Thyroid gland (tissue), 4 donors: ENCODE results near the gene KRT86. TPM values are rescaled to one million over a fixed set of nuclear protein-coding genes. Genes with fewer than 3 reads are reported as not detected.

Source experiments
- DNase-seq, 2 donors: peaks; one replicate each; pipeline ENCODE4 v3.0.0-alpha.2; 2019
- H3K27ac ChIP-seq, 3 donors: fragments of 200-600 bp; sonication (generic); 1 replicate in 2 of 3; 2 replicates in 1 of 3; pipeline ENCODE4 v1.5.1; 2016 to 2019; ENCODE audit warnings: mild to moderate bottlenecking in 1 of 3, moderate library complexity in 1 of 3
- H3K27me3 ChIP-seq: fragments of 200-600 bp; sonication (generic); one replicate; pipeline ENCODE4 v1.5.1; 2019
- H3K36me3 ChIP-seq, 2 donors: fragments of 200-600 bp; sonication (generic); one replicate each; pipeline ENCODE4 v1.5.1; 2016 to 2019
- H3K4me1 ChIP-seq, 2 donors: fragments of 200-600 bp; sonication (generic); one replicate each; pipeline ENCODE4 v1.5.1; 2017 to 2019
- H3K4me3 ChIP-seq, 3 donors: fragments of 200-600 bp; sonication (generic); replicated peaks in 1 of 3; 1 replicate in 2 of 3; 2 replicates in 1 of 3; pipeline ENCODE4 v1.5.1; 2016; ENCODE audit warnings: mild to moderate bottlenecking in 1 of 3
- H3K9me3 ChIP-seq: fragments of 200-600 bp; sonication (generic); one replicate; pipeline ENCODE4 v1.5.1; 2017
- POLR2A ChIP-seq, 2 donors: fragments of 450-650 bp; IDR thresholded peaks; one replicate each; pipeline ENCODE4 v1.6.1; 2017; ENCODE audit warnings: antibody characterized with exemption in 2 of 2, mild to moderate bottlenecking in 2 of 2, moderate library complexity in 1 of 2
- WGBS, 2 donors: methylation state at CpG; one replicate each; pipeline ENCODE4 v1.1.5; 2017; 5-methylcytosine and 5-hydroxymethylcytosine counted together
- intact Hi-C: fragments of 100-400 bp; cut with DNase I; formaldehyde crosslinking; loops from one replicate; pipeline ENCODE4 v1.15.1; 2023
- total RNA-seq, 4 donors: library from RNA; depleted of rRNA; stranded (reverse); fragments of >200 nt; gene quantifications; one replicate each; pipeline ENCODE4 v1.2.3, GENCODE V29; 2016
- TF ChIP-seq, protein P1 (sequence below), 6 experiments: fragments of 200-600 bp in 3 of 6; fragments of 450-650 bp in 3 of 6; sonication (generic) in 3 of 6; IDR thresholded peaks; one replicate each; pipeline ENCODE4 v1.5.1; 2016 to 2019; ENCODE audit warnings: antibody characterized with exemption in 6 of 6, mild to moderate bottlenecking in 2 of 6, inconsistent platforms in 1 of 6, moderate library complexity in 1 of 6

KRT86 gene
- total RNA-seq, 4 donors from 2014 or later, result 0.13 to 1.1 (median 0.42) TPM

DNA sequence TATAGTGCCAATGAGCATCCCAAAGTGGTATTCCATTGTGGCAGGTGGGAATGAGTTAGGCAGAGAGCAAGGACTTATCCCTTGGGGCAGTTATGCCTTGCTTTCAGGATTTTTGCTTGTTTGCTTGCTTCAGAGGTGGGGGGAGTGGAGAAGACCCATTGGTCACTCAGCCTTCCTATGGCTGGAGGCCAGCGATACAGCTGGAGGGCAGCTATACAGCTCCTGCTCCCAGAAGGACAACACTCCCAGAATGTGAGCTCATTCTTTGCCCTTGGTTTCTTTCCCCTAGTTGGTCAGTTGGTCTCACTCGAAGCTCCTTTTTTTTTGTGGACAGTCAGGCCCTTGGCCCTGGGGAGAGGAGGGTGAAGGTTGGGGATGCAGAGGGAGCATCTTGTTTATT is 32.3 kb downstream of the KRT86 start:
- intact Hi-C loops, result no loop called here
- WGBS, 2 donors, result 91 to 100% methylated on average over 2 of the region's 2 CpGs
- peaks cover 16 to 20% of the 10 kb centered on the region in 2 donors for H3K4me1 ChIP-seq
- H3K9me3 ChIP-seq, result no peaks in the 10 kb centered on the region
- DNase-seq, result no peak
- H3K27me3 ChIP-seq, result no peaks in the 10 kb centered on the region
- H3K4me3 ChIP-seq, result no peak overlapping the region
- no peaks in the 10 kb centered on the region for H3K36me3 ChIP-seq
- TF ChIP-seq, protein P1, sequence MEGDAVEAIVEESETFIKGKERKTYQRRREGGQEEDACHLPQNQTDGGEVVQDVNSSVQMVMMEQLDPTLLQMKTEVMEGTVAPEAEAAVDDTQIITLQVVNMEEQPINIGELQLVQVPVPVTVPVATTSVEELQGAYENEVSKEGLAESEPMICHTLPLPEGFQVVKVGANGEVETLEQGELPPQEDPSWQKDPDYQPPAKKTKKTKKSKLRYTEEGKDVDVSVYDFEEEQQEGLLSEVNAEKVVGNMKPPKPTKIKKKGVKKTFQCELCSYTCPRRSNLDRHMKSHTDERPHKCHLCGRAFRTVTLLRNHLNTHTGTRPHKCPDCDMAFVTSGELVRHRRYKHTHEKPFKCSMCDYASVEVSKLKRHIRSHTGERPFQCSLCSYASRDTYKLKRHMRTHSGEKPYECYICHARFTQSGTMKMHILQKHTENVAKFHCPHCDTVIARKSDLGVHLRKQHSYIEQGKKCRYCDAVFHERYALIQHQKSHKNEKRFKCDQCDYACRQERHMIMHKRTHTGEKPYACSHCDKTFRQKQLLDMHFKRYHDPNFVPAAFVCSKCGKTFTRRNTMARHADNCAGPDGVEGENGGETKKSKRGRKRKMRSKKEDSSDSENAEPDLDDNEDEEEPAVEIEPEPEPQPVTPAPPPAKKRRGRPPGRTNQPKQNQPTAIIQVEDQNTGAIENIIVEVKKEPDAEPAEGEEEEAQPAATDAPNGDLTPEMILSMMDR (IDR thresholded peaks at IDR 0.05), result no peak
- no peak for TF ChIP-seq POLR2A (IDR thresholded peaks at IDR 0.05)
- H3K27ac ChIP-seq, result peak overlapping the region in 1 of 3 donors; percentile 20

DNA sequence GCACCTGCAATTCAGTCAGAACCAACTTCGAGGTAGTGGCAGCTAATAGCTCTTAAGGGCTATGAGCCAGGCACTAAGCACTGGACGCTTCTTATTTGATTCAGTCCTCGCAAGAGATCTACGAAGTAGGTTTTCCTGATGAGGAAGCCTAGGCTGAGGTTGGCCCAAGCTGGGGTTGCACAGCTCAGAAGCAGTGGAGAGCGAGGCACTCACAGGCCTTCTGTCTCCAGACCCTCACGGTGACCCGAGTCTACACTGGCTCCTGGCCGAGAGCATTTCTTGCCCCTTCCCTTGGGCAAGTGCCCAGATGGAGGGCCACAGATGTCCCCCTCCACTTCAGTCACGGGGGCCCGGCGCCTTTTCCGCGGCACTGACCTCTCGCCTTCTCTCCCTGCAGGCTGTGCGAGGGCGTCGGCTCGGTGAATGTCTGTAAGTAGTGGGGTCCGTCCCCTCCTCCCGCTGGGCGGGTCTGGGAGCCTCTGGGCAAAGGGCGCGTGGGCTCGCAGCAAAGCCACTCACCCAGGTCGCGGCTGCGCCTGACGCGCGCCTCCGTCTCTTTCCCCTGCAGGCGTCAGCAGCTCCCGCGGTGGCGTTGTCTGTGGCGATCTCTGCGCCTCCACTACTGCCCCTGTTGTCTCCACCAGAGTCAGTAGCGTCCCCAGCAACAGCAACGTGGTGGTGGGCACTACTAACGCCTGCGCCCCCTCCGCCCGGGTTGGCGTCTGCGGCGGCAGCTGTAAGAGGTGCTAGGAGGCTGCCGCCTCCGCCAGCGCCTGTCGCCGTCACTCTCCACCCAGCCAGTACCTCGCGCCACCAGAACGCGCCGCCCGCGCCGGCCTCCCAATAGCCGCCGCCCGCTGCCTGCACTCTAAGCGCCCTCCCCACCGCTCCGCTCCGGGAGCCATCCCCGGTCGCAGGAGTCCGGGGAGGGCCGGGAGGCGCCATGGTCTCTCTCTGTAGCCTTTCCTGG is 33.7 kb downstream of the KRT86 start:
- intact Hi-C loops, result no loop called here
- peak overlapping the region; percentile 88 to 96 (median 93) for H3K27ac ChIP-seq
- peak; percentile 86 to 87 for DNase-seq
- TF ChIP-seq, protein P1 (IDR thresholded peaks at IDR 0.05), result peak in 5 of 6 experiments; percentile 27 to 53 (median 32)
- peak in 1 of 2 donors; percentile 84 for TF ChIP-seq POLR2A (IDR thresholded peaks at IDR 0.05)
- 8 to 19% methylated on average over 17 to 40 of the region's 71 CpGs for WGBS, 2 donors
- H3K36me3 ChIP-seq, result no peaks in the 10 kb centered on the region
- peaks cover 16 to 20% of the 10 kb centered on the region in 2 donors for H3K4me1 ChIP-seq
- no peaks in the 10 kb centered on the region for H3K27me3 ChIP-seq
- H3K4me3 ChIP-seq, result peak overlapping the region in 2 of 3 donors; percentile 31 to 40
- H3K9me3 ChIP-seq, result no peaks in the 10 kb centered on the region

DNA sequence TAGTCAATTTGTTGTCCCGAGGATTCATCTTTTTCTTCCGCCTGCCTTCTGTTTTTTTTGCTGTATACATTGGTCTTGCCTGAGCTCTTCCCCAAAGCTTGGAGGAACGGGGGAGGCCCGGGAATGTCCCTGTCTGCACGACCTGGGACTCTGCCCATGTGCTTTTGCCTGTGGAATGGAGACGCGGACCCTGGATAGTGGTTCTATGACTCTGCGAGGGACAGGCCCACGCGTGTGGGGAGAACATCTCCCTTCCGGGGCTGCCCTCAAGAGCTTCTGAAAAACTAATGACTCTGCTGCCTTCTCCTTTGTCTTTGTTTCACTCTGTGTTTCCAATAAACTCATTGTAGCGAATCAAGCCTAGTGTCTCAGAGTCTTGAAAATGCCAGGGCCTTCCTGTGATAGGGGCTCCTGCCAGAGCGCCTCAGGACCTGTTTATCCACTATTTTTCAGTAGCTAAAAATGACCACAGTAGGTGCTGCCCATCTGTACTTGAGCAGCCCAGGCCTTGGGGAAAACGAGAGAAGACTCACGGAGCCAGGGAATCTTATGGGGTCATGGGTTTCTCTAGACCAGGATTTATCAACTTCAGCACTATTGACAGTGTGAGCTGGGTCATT is 34.5 kb downstream of the KRT86 start:
- TF ChIP-seq, protein P1 (IDR thresholded peaks at IDR 0.05), result no peak
- TF ChIP-seq POLR2A (IDR thresholded peaks at IDR 0.05), result no peak
- Histone ChIP-seq H3K36me3 (no peaks in the 10 kb centered on the region), H3K4me1 (peaks cover 16 to 20% of the 10 kb centered on the region in 2 donors), H3K4me3 (peak overlapping the region in 1 of 3 donors; percentile 31), H3K9me3 (no peaks in the 10 kb centered on the region), H3K27me3 (no peaks in the 10 kb centered on the region), H3K27ac (peak overlapping the region; percentile 88 to 96 (median 93))
- 30 to 31% methylated on average over 15 of the region's 15 CpGs for WGBS, 2 donors
- DNase-seq, result peak; percentile 68 to 72
- intact Hi-C loops, result no loop called here

DNA sequence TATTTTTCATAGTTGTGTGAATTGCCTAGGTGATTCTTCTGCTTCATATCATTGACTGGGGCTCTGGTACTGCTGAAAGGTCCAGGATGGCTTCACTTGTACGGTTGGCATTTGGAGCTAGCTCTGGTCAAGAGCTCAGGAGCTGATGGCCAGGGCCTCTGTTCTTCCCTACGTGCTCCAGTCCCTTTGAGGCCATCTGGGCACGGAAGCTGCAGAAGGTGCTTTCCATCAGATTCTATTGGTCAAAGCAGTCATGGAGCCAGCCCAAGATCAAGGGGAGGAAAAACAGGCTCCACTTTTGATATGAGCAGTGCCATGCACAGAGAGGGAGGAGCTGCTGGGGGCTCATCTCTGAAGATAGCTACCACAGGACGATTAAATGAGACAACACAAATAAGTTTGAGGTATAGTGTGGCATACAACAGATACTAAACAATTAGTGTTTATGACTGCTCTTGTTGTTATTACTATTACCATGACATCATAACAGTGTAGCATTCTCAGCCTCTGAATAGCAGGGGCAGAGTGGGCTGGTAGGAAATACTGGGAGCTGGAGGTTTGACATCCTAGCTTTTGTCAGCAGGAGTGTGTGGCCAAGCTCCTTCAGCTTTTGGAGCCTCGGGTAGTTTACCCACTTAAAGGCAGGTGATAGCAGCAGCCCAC is 36.3 kb downstream of the KRT86 start:
- no peaks in the 10 kb centered on the region for H3K36me3 ChIP-seq
- 78 to 92% methylated on average over 5 of the region's 5 CpGs for WGBS, 2 donors
- H3K4me3 ChIP-seq, result no peak overlapping the region
- no peaks in the 10 kb centered on the region for H3K27me3 ChIP-seq
- intact Hi-C loops, result no loop called here
- TF ChIP-seq, protein P1 (IDR thresholded peaks at IDR 0.05), result no peak
- no peak for TF ChIP-seq POLR2A (IDR thresholded peaks at IDR 0.05)
- peaks cover 16 to 20% of the 10 kb centered on the region in 2 donors for H3K4me1 ChIP-seq
- DNase-seq, result no peak
- no peaks in the 10 kb centered on the region for H3K9me3 ChIP-seq
- H3K27ac ChIP-seq, result no peak overlapping the region
